Mesenchymal stem cell (in vitro differentiated cells and primary cell): Measurements from ENCODE around the gene LAYN.

Experiments
- DNase-seq: peaks from one replicate; pipeline ENCODE4 v3.0.0-alpha.2; 2013
- H2AFZ ChIP-seq: one replicate; pipeline ENCODE4 v1.6.1; 2013; ENCODE audit warnings: low read depth, mild to moderate bottlenecking, control low read depth, inconsistent platforms, low read length, moderate library complexity
- H2AK5ac ChIP-seq: 2 replicates; pipeline ENCODE4 v1.6.1; 2013; ENCODE audit warnings: low read length, moderate library complexity, mild to moderate bottlenecking, inconsistent platforms; ENCODE audit not compliant: severe bottlenecking
- H2BK120ac ChIP-seq: one replicate; pipeline ENCODE4 v1.6.1; 2013; ENCODE audit warnings: low read depth, mild to moderate bottlenecking, inconsistent platforms, low read length, moderate library complexity
- H2BK12ac ChIP-seq, 2 experiments: one replicate each; pipeline ENCODE4 v1.6.1; 2013; ENCODE audit warnings: inconsistent platforms in 2 of 2, low read length in 2 of 2, mild to moderate bottlenecking in 2 of 2, moderate library complexity in 2 of 2, control low read depth in 1 of 2
- H2BK15ac ChIP-seq: one replicate; pipeline ENCODE4 v1.6.1; 2013; ENCODE audit warnings: mild to moderate bottlenecking, low read depth, inconsistent platforms; ENCODE audit not compliant: poor library complexity, severe bottlenecking
- H2BK5ac ChIP-seq: 2 replicates; pipeline ENCODE4 v1.6.1; 2013; ENCODE audit warnings: low read depth, mild to moderate bottlenecking, low read length, control low read depth, inconsistent platforms; ENCODE audit not compliant: poor library complexity, severe bottlenecking
- H3K14ac ChIP-seq, 2 experiments: one replicate each; pipeline ENCODE4 v1.6.1; 2013; ENCODE audit warnings: inconsistent platforms in 2 of 2, low read length in 2 of 2, control low read depth in 1 of 2, mild to moderate bottlenecking in 1 of 2, moderate library complexity in 1 of 2
- H3K18ac ChIP-seq, 2 experiments: one replicate each; pipeline ENCODE4 v1.6.1; 2013; ENCODE audit warnings: inconsistent platforms in 2 of 2, low read length in 2 of 2, control low read depth in 1 of 2, low read depth in 1 of 2, mild to moderate bottlenecking in 1 of 2
- H3K23ac ChIP-seq, 2 experiments: one replicate each; pipeline ENCODE4 v1.6.1; 2013; ENCODE audit warnings: inconsistent platforms in 2 of 2, low read length in 2 of 2, mild to moderate bottlenecking in 2 of 2, moderate library complexity in 2 of 2, control low read depth in 1 of 2
- H3K27ac ChIP-seq: 2 replicates; pipeline ENCODE4 v1.5.1; 2013; ENCODE audit warnings: mild to moderate bottlenecking, moderate library complexity, low read length, control low read depth, inconsistent platforms; ENCODE audit not compliant: poor library complexity, severe bottlenecking
- H3K27me3 ChIP-seq, 2 experiments: 2 replicates each; pipeline versions ENCODE4 v1.6.1 to v1.7.0; 2013; ENCODE audit warnings: low read length in 2 of 2, mild to moderate bottlenecking in 2 of 2, moderate library complexity in 2 of 2, control low read depth in 1 of 2, inconsistent platforms in 1 of 2; ENCODE audit not compliant: control insufficient read depth in 1 of 2, insufficient read depth in 1 of 2
- H3K36me3 ChIP-seq, 2 experiments: 2 replicates each; pipeline versions ENCODE4 v1.6.1 to v1.7.0; 2013; ENCODE audit warnings: low read length in 2 of 2, control low read depth in 1 of 2, inconsistent platforms in 1 of 2, low read depth in 1 of 2, mild to moderate bottlenecking in 1 of 2; ENCODE audit not compliant: insufficient read depth in 2 of 2, control insufficient read depth in 1 of 2
- H3K4ac ChIP-seq, 2 experiments: one replicate each; pipeline ENCODE4 v1.6.1; 2013; ENCODE audit warnings: inconsistent platforms in 2 of 2, low read length in 2 of 2, mild to moderate bottlenecking in 2 of 2, moderate library complexity in 2 of 2, control low read depth in 1 of 2, low read depth in 1 of 2
- H3K4me1 ChIP-seq: 2 replicates; pipeline ENCODE4 v1.6.1; 2013; ENCODE audit warnings: low read depth, low read length, control low read depth; ENCODE audit not compliant: control insufficient read depth, insufficient read depth
- H3K4me2 ChIP-seq: 2 replicates; pipeline ENCODE4 v1.6.1; 2013; ENCODE audit warnings: low read length, mild to moderate bottlenecking, inconsistent platforms; ENCODE audit not compliant: poor library complexity, severe bottlenecking
- H3K4me3 ChIP-seq, 2 experiments: 2 replicates each; pipeline versions ENCODE4 v1.5.1 to v1.7.0; 2013; ENCODE audit warnings: low read length in 2 of 2, mild to moderate bottlenecking in 2 of 2, control low read depth in 1 of 2, low read depth in 1 of 2; ENCODE audit not compliant: insufficient read depth in 1 of 2
- H3K79me1 ChIP-seq: replicated peaks from 2 replicates; pipeline ENCODE4 v1.6.1; 2013; ENCODE audit warnings: mild to moderate bottlenecking, control low read depth, low read length, inconsistent platforms; ENCODE audit not compliant: poor library complexity, severe bottlenecking
- H3K9ac ChIP-seq: 2 replicates; pipeline ENCODE4 v1.7.0; 2013; ENCODE audit warnings: mild to moderate bottlenecking, low read length, moderate library complexity
- H3K9me3 ChIP-seq: 2 replicates; pipeline ENCODE4 v1.7.0; 2013; ENCODE audit warnings: mild to moderate bottlenecking, low read length; ENCODE audit not compliant: control insufficient read depth
- H4K8ac ChIP-seq: one replicate; pipeline ENCODE4 v1.6.1; 2013; ENCODE audit warnings: inconsistent platforms, mild to moderate bottlenecking, low read length, moderate library complexity
- H4K91ac ChIP-seq: one replicate; pipeline ENCODE4 v1.6.1; 2013; ENCODE audit warnings: mild to moderate bottlenecking, low read length, inconsistent platforms
- WGBS: methylation state at CpG from one replicate; pipeline ENCODE4 v1.1.7; 2013; ENCODE audit warnings: mixed read lengths; 5-methylcytosine and 5-hydroxymethylcytosine counted together

The LAYN gene

DNA sequence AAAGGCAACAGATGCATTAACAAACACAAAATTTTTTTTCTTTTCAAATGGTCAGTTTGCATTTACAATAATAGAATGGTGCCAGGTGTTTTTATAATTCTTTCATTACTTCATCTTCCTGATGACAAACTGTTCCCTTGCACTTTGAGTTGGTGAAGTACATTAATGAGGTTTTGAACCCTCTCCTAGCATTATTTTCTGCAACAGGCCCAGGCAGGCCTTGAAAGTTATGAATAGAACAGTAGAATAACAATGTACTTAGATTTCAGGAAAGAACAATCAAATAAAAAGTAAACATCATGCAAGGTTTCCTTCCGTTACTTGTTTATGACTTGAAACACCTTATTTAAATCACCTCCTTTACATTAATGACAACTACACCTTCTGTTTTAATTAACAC is 37.9 kb upstream of the LAYN start:
- Histone ChIP-seq H3K4me3 (no peak overlapping the region), H2BK5ac (no peak overlapping the region), H3K4ac (no peak overlapping the region), H3K4me2 (no peak overlapping the region), H2AK5ac (no peak overlapping the region), H2AFZ (no peak overlapping the region), H3K9ac (no peak overlapping the region), H3K27ac (no peak overlapping the region), H2BK12ac (no peak overlapping the region), H4K91ac (no peak overlapping the region), H3K4me1 (no peaks in the 10 kb centered on the region), H4K8ac (no peak overlapping the region), H3K36me3 (no peaks in the 10 kb centered on the region), H3K79me1 (no peaks in the 10 kb centered on the region), H3K18ac (no peak overlapping the region), H3K14ac (no peak overlapping the region), H2BK15ac (no peak overlapping the region), H3K27me3 (no peaks in the 10 kb centered on the region), H2BK120ac (no peak overlapping the region), H3K23ac (no peak overlapping the region), H3K9me3 (no peaks in the 10 kb centered on the region)
- 91% methylated on average over 1 of the region's 1 CpG for WGBS
- DNase-seq, result no peak

DNA sequence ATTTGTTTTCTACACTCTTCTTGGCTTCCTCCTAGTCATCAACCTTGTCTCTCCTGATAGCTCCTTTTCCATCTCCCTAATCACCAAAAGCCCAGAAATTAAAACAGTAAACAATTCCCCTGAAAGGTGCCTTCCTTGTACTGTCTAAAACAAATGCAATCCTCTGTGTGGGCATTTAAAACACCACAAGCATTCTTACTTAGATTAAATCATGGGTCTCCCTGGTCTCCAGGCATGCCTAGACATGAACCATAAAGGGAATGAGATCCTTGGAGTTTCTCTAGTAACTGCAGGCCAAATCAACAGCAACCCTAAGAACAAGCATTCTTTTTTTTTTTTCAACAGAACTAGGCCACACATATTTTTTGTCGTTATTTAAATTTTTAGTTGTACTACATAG is 30.2 kb upstream of the LAYN start:
- Histone ChIP-seq H4K8ac (no peak overlapping the region), H2BK5ac (no peak overlapping the region), H3K4me3 (no peak overlapping the region), H3K14ac (no peak overlapping the region), H3K9ac (peak overlapping the region; percentile 46), H3K9me3 (no peaks in the 10 kb centered on the region), H4K91ac (no peak overlapping the region), H3K36me3 (no peaks in the 10 kb centered on the region), H3K27ac (no peak overlapping the region), H2BK12ac (no peak overlapping the region), H2AFZ (no peak overlapping the region), H2BK15ac (no peak overlapping the region), H2BK120ac (no peak overlapping the region), H3K23ac (no peak overlapping the region), H3K4me2 (no peak overlapping the region), H3K79me1 (no peaks in the 10 kb centered on the region), H3K18ac (no peak overlapping the region), H2AK5ac (no peak overlapping the region), H3K4ac (no peak overlapping the region), H3K27me3 (peaks cover 0 to 3% of the 10 kb centered on the region in 2 experiments), H3K4me1 (peaks cover 16% of the 10 kb centered on the region)
- DNase-seq, result no peak
- WGBS, result no CpG with 5 or more reads among the region's 1 CpG

DNA sequence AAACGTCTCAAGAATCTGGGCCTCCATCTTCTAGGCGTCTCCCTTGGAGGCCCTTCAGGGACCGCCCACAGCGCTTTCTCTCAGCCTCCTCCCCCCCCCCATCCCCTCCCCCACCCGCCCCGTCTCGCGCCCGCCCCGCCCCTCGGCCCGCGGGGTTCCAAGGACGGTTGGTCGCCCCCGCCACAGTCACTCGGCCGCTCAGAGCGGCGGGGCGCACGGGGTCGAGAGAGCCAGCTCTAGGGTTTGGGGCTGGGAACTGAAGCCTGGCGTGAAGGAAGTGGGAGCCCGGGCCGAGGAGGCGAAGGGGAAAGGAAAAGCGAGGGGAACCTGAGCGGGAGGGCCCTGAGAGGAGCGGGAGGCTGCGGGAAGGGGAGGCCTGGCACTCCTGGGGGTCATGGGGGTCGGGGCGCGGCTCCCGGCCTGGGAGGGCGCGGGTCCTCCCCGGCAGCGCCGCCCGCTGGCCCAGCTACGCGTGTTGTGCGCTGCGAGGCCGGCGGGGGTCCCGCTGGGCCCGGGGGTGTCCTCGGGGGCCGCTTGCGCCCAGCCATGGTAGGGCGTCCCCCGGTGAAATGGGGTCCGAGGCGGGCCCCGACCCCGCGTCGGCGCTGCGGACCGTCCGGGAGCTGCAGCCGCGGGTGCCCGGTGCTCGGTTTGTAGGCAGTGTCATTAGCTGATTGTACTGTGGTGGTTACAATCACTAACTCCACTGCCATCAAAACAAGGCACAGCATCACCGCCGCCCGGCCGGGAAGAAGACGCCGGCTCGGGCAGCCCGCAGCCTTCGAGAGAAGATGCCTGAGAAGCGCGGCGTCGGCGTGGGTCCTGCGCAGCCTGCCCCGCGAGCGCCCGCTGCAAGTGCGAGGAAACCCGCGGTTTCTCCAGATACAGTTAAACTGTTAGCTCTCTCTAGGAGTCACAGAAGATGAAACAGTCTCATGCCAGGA is 28.0 kb upstream of the LAYN start, which contains the start of gene BTG4:
Gene BTG4 (minus strand): TSS at position 91 of the 944 bp plus-strand sequence. CDS start 13,610 bp downstream, outside the sequence.
- DNase-seq, result peak; percentile 51
- Histone ChIP-seq H3K23ac (peak within 1 kb of the TSS in 1 of 2 experiments; percentile 83), H3K4me3 (peak within 1 kb of the TSS; percentile 65 to 71), H2BK15ac (peak within 1 kb of the TSS; percentile 100), H4K8ac (peak within 1 kb of the TSS; percentile 99), H2AK5ac (peak within 1 kb of the TSS; percentile 36), H3K36me3 (no peaks in the 10 kb centered on the region), H3K4me2 (peak within 1 kb of the TSS; percentile 88), H2BK5ac (no peak within 1 kb of the TSS), H2BK12ac (peak within 1 kb of the TSS; percentile 12 to 79), H3K14ac (peak within 1 kb of the TSS in 1 of 2 experiments; percentile 61), H3K9ac (peak within 1 kb of the TSS; percentile 83), H3K27me3 (peaks cover 0 to 3% of the 10 kb centered on the region in 2 experiments), H3K18ac (peak within 1 kb of the TSS; percentile 79 to 88), H3K79me1 (no peaks in the 10 kb centered on the region), H3K9me3 (no peaks in the 10 kb centered on the region), H3K4me1 (peaks cover 16% of the 10 kb centered on the region), H2AFZ (peak within 1 kb of the TSS; percentile 93), H3K27ac (no peak within 1 kb of the TSS), H3K4ac (peak within 1 kb of the TSS; percentile 53 to 73), H2BK120ac (peak within 1 kb of the TSS; percentile 92), H4K91ac (peak within 1 kb of the TSS; percentile 84)
- 3% methylated on average over 43 of the region's 90 CpGs for WGBS

DNA sequence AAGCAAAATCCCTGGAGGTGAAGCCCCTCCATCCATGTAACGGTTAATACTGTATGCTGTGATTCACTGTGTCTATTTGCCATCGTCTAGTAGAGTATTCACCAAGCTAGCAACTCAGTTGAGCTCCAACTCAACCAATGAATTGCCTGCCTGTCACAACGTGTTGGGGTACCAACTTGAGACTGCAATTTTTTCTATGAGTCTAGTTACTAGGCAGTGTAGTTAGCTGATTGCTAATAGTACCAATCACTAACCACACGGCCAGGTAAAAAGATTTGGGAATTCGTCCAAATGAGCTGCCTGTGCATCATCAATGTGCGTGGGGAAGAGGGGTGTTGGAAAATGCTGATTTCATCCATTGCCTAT is 27.3 kb upstream of the LAYN start:
- Histone ChIP-seq H2BK5ac (no peak overlapping the region), H3K4me2 (peak overlapping the region; percentile 88), H2BK15ac (no peak overlapping the region), H3K36me3 (no peaks in the 10 kb centered on the region), H2AFZ (peak overlapping the region; percentile 18), H3K4me3 (peak overlapping the region in 1 of 2 experiments; percentile 71), H2AK5ac (no peak overlapping the region), H3K4me1 (peaks cover 16% of the 10 kb centered on the region), H2BK120ac (no peak overlapping the region), H3K27ac (no peak overlapping the region), H3K18ac (peak overlapping the region in 1 of 2 experiments; percentile 79), H4K91ac (no peak overlapping the region), H3K23ac (peak overlapping the region in 1 of 2 experiments; percentile 83), H3K14ac (no peak overlapping the region), H2BK12ac (no peak overlapping the region), H3K79me1 (no peaks in the 10 kb centered on the region), H3K9ac (peak overlapping the region; percentile 83), H3K9me3 (no peaks in the 10 kb centered on the region), H3K4ac (no peak overlapping the region), H4K8ac (no peak overlapping the region), H3K27me3 (peaks cover 0 to 3% of the 10 kb centered on the region in 2 experiments)
- WGBS, result 26% methylated on average over 5 of the region's 6 CpGs
- DNase-seq, result no peak
